OCI-LY3 (cell line): ENCODE results near the gene PREX1.

ENCODE experiments used
- H2AFZ ChIP-seq: fragments of 200-600, 300-600 bp; shearing (Covaris generic); 2 replicates; pipeline ENCODE4 v1.6.0; 2014; ENCODE audit warnings: antibody characterized with exemption, low read depth, low read length
- H3K27ac ChIP-seq: fragments of 200-600, 300-600 bp; sonication (generic); 2 replicates; pipeline ENCODE4 v1.5.1; 2014; ENCODE audit warnings: mild to moderate bottlenecking, low read length, moderate library complexity, mixed read lengths
- H3K27me3 ChIP-seq: fragments of 200-600, 300-600 bp; sonication (generic); 2 replicates; pipeline ENCODE4 v1.6.1; 2014; ENCODE audit warnings: low read depth, low read length, mixed read lengths
- H3K36me3 ChIP-seq: fragments of 200-600, 300-600 bp; sonication (generic); replicated peaks from 2 replicates; pipeline ENCODE3; 2014; ENCODE audit warnings: low read depth, low read length, mixed read lengths
- H3K4me1 ChIP-seq: fragments of 300-600, 200-600 bp; sonication (generic); 2 replicates; pipeline ENCODE4 v1.6.1; 2014; ENCODE audit warnings: low read length, mixed read lengths
- H3K4me2 ChIP-seq: fragments of 200-600, 300-600 bp; sonication (generic); 2 replicates; pipeline ENCODE4 v1.6.1; 2014; ENCODE audit warnings: low read length, mixed read lengths
- H3K4me3 ChIP-seq: fragments of 300-600, 200-600 bp; sonication (generic); 2 replicates; pipeline ENCODE4 v1.5.1; 2014; ENCODE audit warnings: antibody characterized with exemption, mild to moderate bottlenecking, low read length, moderate library complexity
- H3K79me2 ChIP-seq: fragments of 300-600, 200-600 bp; shearing (Covaris generic); 2 replicates; pipeline ENCODE4 v1.6.1; 2014; ENCODE audit warnings: mild to moderate bottlenecking, low read length, mixed read lengths
- H3K9ac ChIP-seq: fragments of 300-600, 200-600 bp; shearing (Covaris generic); 2 replicates; pipeline ENCODE4 v1.6.0; 2014; ENCODE audit warnings: mild to moderate bottlenecking, low read length, moderate library complexity
- H3K9me3 ChIP-seq: fragments of 200-600, 300-600 bp; shearing (Covaris generic); 2 replicates; pipeline ENCODE4 v1.6.1; 2014; ENCODE audit warnings: low read length, mixed read lengths; ENCODE audit not compliant: insufficient read depth
- H4K20me1 ChIP-seq: fragments of 200-600, 300-600 bp; sonication (generic); 2 replicates; pipeline ENCODE4 v1.6.1; 2016; ENCODE audit warnings: low read length, mixed read lengths; ENCODE audit not compliant: insufficient read depth
- EZH2phosphoT487 ChIP-seq: fragments of 200-600 bp; shearing (Covaris generic); IDR thresholded peaks from 2 replicates; pipeline ENCODE4 v1.6.1; 2018; ENCODE audit warnings: antibody characterized with exemption, mixed run types, low read depth
- TF ChIP-seq, protein P1 (sequence below): fragments of 200-600, 300-600 bp; sonication (generic); IDR thresholded peaks from 2 replicates; pipeline ENCODE4 v1.5.1; 2014; ENCODE audit warnings: antibody characterized with exemption, low read length, low read depth

PREX1 gene

DNA sequence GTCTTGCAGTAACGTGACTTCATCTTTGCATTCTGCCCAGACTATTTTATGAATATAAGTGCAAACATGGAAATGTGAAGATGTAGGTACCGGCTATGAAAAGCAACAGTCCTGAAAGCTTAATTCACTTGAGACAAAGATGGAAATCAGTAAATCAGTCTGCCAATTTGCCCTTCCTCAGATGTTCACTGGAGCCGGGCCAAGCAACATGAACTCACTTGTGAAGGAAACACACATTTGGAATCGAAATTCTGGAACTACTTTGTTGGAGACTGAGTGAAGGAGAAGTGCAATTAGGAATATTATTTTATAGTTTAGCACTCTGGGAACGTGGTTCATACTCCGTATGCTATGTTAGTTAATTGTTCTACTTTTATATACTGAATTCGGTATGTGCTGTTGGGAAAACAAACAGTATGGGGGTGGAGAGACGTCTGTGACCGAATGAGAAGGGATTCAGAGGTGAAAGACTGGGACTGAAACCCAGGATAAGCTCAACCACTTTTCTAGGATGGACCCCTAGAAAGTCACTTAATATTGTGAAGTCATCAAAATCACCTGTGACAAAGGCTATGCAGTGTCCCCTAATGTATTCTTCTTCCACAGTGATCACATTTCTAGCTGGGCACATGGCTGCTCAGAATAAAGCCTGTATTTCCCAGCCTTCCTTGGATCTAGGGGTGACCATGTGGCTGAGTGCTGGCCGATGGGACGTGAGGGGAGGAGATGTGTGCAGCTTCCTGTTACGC is 95.5 kb downstream of the PREX1 start:
- Histone ChIP-seq H3K27ac (no peak overlapping the region), H3K4me1 (peaks cover 5% of the 10 kb centered on the region), H3K9me3 (no peaks in the 10 kb centered on the region), H3K9ac (no peak overlapping the region), H3K79me2 (no peaks in the 10 kb centered on the region), H3K36me3 (no peaks in the 10 kb centered on the region), H2AFZ (no peak overlapping the region), H3K4me2 (no peak overlapping the region), H3K4me3 (no peak overlapping the region), H3K27me3 (no peaks in the 10 kb centered on the region), H4K20me1 (no peaks in the 10 kb centered on the region)
- TF ChIP-seq, protein P1, sequence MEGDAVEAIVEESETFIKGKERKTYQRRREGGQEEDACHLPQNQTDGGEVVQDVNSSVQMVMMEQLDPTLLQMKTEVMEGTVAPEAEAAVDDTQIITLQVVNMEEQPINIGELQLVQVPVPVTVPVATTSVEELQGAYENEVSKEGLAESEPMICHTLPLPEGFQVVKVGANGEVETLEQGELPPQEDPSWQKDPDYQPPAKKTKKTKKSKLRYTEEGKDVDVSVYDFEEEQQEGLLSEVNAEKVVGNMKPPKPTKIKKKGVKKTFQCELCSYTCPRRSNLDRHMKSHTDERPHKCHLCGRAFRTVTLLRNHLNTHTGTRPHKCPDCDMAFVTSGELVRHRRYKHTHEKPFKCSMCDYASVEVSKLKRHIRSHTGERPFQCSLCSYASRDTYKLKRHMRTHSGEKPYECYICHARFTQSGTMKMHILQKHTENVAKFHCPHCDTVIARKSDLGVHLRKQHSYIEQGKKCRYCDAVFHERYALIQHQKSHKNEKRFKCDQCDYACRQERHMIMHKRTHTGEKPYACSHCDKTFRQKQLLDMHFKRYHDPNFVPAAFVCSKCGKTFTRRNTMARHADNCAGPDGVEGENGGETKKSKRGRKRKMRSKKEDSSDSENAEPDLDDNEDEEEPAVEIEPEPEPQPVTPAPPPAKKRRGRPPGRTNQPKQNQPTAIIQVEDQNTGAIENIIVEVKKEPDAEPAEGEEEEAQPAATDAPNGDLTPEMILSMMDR = no peak
- no peak for TF ChIP-seq EZH2phosphoT487

- Histone ChIP-seq H3K36me3 (no peaks in the 10 kb centered on the region), H3K9ac (no peak overlapping the region), H4K20me1 (no peaks in the 10 kb centered on the region), H3K27ac (no peak overlapping the region), H3K4me2 (no peak overlapping the region), H3K79me2 (no peaks in the 10 kb centered on the region), H3K4me1 (peaks cover 2% of the 10 kb centered on the region), H3K27me3 (no peaks in the 10 kb centered on the region), H3K9me3 (no peaks in the 10 kb centered on the region), H3K4me3 (no peak overlapping the region), H2AFZ (no peak overlapping the region)
- no peak for TF ChIP-seq EZH2phosphoT487
- TF ChIP-seq, protein P1 = no peak
Measured at GRCh38 chr20:48731536-48731935, 96.3 kb downstream of the PREX1 start.

DNA sequence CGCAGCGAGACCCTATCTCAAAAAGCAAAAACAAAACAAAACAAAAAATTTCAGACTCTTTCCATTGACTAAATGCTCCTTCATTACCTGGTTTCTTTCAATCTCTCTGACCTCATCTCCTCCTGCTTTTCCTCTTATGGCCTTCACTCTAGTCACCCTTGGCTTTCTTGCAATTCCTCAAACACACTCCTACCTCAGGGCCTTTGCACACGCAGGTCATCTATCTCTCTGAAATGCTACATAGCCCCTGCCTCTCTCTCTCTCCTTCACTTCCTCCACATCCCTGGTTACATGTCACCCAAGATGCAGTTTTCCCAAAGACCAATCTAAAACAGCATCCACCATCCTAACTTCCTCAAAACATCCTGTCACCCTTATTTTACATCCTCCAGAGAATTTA is 96.8 kb downstream of the PREX1 start:
- H3K9me3 ChIP-seq = no peaks in the 10 kb centered on the region
- no peaks in the 10 kb centered on the region for H4K20me1 ChIP-seq
- H3K36me3 ChIP-seq = no peaks in the 10 kb centered on the region
- H3K4me3 ChIP-seq = no peak overlapping the region
- no peaks in the 10 kb centered on the region for H3K79me2 ChIP-seq
- no peak overlapping the region for H2AFZ ChIP-seq
- no peaks in the 10 kb centered on the region for H3K4me1 ChIP-seq
- no peak overlapping the region for H3K4me2 ChIP-seq
- H3K9ac ChIP-seq = no peak overlapping the region
- no peak overlapping the region for H3K27ac ChIP-seq
- TF ChIP-seq, protein P1 = no peak
- TF ChIP-seq EZH2phosphoT487 = no peak
- H3K27me3 ChIP-seq = no peaks in the 10 kb centered on the region

- no peak overlapping the region for H3K4me2 ChIP-seq
- no peaks in the 10 kb centered on the region for H3K9me3 ChIP-seq
- no peak overlapping the region for H3K27ac ChIP-seq
- no peaks in the 10 kb centered on the region for H3K27me3 ChIP-seq
- no peak overlapping the region for H3K9ac ChIP-seq
- no peaks in the 10 kb centered on the region for H4K20me1 ChIP-seq
- H2AFZ ChIP-seq = no peak overlapping the region
- H3K4me3 ChIP-seq = no peak overlapping the region
- H3K4me1 ChIP-seq = no peaks in the 10 kb centered on the region
- no peak for TF ChIP-seq EZH2phosphoT487
- TF ChIP-seq, protein P1 = no peak
- peaks cover 4% of the 10 kb centered on the region for H3K36me3 ChIP-seq
- H3K79me2 ChIP-seq = no peaks in the 10 kb centered on the region
Measured at GRCh38 chr20:48729538-48729937, 98.3 kb downstream of the PREX1 start.
